Measurements from ENCODE around the gene KCTD15. TPM values are rescaled to one million over a fixed set of nuclear protein-coding genes. Genes with fewer than 3 reads are reported as not detected.

The KCTD15 gene
- total RNA-seq, 1 donor, result 13.0 TPM

DNA sequence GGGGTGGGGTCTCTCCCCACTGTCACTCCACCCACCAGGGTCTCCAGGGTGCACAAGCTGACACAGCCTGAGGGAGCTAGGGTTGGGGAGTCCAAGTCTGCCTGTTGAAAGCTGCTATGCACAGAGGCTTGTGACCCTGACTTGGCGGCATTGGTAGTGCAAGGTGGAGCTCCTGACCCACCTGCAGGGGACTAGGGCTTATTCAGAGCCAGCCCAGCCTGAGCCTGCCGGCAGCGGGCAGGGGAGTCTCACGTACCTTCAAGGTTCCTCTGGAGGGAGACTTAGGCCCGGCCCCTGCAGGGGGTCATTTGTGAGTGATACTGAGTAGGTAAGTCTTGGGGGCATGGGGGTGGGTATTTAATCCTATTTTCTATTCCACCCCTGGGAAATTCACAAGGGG lies 4.7 kb downstream of the KCTD15 start:
- H3K4me3 ChIP-seq (ENCODE audit: low read depth, low read length), result no peak overlapping the region
- TF ChIP-seq, protein P1, sequence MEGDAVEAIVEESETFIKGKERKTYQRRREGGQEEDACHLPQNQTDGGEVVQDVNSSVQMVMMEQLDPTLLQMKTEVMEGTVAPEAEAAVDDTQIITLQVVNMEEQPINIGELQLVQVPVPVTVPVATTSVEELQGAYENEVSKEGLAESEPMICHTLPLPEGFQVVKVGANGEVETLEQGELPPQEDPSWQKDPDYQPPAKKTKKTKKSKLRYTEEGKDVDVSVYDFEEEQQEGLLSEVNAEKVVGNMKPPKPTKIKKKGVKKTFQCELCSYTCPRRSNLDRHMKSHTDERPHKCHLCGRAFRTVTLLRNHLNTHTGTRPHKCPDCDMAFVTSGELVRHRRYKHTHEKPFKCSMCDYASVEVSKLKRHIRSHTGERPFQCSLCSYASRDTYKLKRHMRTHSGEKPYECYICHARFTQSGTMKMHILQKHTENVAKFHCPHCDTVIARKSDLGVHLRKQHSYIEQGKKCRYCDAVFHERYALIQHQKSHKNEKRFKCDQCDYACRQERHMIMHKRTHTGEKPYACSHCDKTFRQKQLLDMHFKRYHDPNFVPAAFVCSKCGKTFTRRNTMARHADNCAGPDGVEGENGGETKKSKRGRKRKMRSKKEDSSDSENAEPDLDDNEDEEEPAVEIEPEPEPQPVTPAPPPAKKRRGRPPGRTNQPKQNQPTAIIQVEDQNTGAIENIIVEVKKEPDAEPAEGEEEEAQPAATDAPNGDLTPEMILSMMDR (IDR thresholded peaks at IDR 0.05; ENCODE audit: insufficient read depth, low read depth, low read length), result no peak
- no peak for DNase-seq (ENCODE audit: low read depth)

DNA sequence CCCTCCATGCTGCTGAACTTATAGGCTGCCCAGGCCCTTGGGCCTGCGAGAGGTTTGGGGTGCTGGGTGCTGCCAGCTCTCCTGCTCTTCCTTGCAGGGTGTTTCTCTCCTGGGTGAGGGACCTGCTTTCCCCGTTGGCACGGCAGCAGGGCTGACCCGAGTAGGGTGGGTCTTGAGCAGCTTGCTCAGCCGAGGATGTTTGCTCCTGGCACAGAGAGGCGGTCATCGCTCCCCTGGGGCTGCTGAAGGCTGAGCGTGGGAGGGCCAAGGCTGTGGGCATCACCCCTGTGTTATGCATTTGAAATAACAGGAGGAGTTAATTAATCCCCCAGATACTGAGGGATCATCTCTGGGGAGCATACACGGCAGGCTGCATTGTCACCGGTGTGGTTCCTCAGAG lies 5.3 kb downstream of the KCTD15 start:
- no peak overlapping the region for H3K4me3 ChIP-seq (ENCODE audit: low read depth, low read length)
- DNase-seq (ENCODE audit: low read depth), result no peak
- TF ChIP-seq, protein P1 (IDR thresholded peaks at IDR 0.05; ENCODE audit: insufficient read depth, low read depth, low read length), result no peak

DNA sequence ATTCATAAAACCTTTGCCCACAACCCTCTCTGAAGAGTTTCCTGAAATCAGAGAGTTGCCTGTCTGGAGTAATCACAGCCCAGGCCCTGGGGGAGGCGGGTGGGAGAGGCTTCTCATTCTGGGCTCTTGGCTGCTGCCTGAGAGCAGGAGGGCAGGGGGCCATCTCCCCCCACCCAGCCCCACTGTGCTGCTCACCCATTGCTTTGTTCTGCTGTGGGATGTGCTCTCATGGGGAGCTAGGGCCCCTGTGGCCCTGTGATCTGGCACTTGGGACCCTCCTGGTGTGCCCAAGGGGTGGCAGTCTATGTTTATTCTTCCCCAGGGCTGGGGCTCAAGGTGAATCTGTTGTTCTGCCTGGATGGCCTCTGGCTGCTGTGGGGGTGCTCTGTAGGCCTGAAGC lies 6.1 kb downstream of the KCTD15 start:
- TF ChIP-seq, protein P1 (IDR thresholded peaks at IDR 0.05; ENCODE audit: insufficient read depth, low read depth, low read length), result no peak
- H3K4me3 ChIP-seq (ENCODE audit: low read depth, low read length), result no peak overlapping the region
- DNase-seq (ENCODE audit: low read depth), result no peak

DNA sequence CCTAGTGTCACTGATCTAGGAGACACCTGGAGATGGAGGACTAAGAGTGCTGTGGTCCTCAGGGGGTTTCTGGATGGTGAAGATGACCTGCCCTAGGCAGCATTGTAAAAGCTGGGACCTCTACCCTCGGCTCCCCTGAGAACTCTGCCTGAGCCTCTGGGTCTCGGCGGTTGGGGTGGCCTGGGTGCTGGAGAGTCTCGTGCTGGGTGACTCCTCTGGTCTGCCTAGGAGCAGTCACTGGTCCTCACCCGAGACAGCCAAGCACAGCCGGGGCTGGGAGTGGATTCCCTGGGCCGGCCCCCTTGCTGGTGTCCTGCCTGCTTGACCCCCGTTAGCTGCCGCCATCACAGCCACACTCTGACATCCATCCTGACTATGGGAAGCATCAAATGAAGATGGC lies 6.7 kb downstream of the KCTD15 start:
- TF ChIP-seq, protein P1 (IDR thresholded peaks at IDR 0.05; ENCODE audit: insufficient read depth, low read depth, low read length), result no peak
- no peak for DNase-seq (ENCODE audit: low read depth)
- no peak overlapping the region for H3K4me3 ChIP-seq (ENCODE audit: low read depth, low read length)

DNA sequence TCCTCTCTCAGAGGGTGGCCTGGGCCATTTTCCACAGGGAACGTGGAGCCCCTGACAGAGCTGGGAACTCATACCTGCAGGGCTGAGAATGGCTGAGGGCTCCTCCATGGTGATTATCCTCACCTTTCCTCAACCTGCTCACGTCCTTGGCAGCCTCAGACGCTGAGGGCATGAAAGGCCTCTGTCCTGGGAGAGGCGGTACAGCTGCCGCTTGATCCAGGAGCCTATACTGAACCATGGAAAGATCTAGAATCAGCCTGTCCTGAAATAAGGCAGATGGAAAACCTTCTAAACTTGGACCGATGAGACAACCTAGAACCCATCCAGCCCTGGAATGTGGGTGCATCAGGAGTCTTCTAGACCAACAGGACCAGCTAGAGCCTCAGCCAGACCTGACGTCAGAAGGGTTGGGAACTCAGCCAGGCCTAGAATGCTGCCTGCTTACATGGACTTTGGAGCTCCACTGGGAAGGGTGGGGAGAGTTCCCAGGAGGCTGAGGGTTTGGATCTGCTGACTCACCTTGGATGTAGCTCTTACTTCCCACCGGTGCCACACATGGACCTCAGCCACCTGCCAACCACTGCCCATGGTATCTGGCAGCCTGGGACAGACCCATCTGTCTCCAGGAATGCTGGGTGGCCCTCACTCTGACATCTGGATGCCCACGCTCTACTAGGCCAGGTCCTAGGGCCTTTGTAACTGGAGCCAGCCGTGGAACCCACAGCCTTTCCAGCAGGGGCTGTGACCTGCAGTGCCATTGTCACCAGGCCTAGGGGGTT lies 7.5 kb downstream of the KCTD15 start:
- DNase-seq (ENCODE audit: low read depth), result peak; percentile 47
- H3K4me3 ChIP-seq (ENCODE audit: low read depth, low read length), result no peak overlapping the region
- TF ChIP-seq, protein P1 (IDR thresholded peaks at IDR 0.05; ENCODE audit: insufficient read depth, low read depth, low read length), result no peak

DNA sequence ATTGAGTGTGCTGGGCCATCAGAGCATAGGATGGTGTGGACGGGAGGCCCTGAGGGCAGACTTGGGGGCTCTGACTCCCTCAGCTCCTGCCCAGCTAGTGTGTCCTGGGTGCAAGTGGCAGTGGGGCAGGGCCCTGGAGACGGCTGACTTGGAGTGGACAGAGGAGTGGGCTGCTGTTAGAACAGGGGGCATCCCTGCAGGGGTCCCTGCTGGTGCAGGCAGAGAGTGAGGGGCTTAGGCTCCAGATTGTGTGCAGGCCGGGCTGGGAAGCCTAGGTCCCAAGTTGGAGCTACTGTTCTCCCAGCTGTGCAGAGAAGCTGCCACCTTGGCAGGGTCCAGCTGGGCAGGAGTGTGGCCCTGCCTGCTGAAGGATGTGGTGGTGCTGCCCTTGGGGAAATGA lies 8.6 kb downstream of the KCTD15 start:
- TF ChIP-seq, protein P1 (IDR thresholded peaks at IDR 0.05; ENCODE audit: insufficient read depth, low read depth, low read length), result no peak
- no peak for DNase-seq (ENCODE audit: low read depth)
- no peak overlapping the region for H3K4me3 ChIP-seq (ENCODE audit: low read depth, low read length)

Measured in fibroblast of villous mesenchyme (primary cell).